Right hindlimb (tissue), 1 donor: ENCODE data around the gene LRP2.
"Not testable (repeated sequence)": the region's sequence is repeated elsewhere in the genome, so short reads cannot be mapped to it uniquely, and the experiment has no call there.

Source experiments
- DNase-seq: peaks from one replicate; pipeline ENCODE4 v3.0.0-alpha.2; 2018

Gene LRP2

DNA sequence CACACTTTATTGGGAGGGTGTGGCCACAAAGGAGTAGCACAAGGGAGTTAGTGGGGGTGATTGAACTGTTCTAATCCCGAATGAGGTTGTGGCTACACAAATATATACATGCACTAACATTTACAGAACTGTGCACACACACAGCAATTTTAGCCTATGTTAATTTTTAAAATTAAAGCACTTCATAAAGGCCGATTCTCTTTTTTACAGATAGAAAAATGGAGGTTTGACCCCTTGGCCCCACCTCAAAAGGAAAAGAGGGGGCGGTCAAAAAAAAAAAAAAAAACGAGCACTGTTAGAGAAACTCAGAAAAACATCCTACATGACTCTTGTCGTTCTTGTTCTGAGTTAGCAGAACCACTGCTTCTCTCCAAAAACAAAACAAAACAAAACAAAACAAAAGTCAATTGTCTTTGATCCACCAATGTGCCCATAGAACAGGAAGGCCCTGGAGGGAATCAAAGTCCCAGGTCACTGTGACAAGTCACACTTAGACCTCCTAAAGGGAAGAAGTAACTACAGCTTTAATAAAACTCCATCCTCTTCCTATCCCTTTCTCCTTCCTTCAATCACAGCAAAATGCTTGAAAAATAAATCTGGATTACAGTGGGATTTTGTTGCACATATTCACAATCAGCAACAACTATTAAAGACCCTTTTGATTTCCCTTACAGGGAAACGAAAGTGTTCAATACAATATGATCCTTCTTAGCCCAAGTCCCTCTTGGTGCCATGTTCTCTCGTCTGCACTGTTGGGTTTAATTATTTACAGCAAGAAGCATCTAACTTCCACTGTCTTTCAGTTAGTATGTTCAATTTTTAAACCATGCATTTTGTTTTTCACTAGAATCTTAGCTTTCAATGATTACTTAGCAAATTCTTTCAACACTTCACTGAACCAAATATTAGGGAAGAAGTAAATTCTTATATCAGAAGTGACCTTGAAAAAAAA lies 16.6 kb downstream of the LRP2 start:
- DNase-seq = no peak

DNA sequence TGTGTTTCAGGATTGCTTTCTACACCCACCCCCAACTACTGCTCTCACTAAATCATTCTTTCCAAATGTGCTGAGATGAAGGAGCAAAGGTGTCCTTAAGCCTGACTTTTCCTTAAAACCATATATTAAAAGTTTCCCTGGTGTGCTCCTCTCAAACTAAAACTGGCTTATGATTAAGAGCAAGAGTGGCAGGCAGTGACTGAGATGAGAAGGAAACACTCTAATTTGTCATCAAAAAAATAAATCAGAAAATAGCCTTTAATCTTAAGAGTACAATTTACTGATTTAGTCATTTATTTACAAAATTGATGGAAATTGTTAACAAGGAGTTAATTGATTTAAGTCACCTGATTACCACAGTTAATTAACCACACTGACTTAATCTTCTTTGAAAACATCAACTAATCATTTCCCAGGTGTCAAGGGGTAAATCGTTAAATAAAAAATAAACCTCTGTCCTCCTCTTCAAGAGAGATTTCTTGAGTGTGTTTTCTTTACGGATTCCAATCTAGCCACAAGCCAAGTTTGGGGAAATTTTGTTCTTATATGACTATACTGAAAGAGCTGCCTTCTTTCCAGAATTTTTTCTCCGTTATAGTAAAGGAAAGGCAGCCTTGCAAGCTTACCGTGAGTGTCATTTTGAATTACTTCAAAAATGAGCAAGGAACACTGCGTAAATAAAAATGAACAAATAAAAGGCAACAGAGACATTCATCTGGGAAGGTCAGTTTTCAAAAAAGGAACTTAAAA lies 17.4 kb downstream of the LRP2 start:
- no peak for DNase-seq

DNA sequence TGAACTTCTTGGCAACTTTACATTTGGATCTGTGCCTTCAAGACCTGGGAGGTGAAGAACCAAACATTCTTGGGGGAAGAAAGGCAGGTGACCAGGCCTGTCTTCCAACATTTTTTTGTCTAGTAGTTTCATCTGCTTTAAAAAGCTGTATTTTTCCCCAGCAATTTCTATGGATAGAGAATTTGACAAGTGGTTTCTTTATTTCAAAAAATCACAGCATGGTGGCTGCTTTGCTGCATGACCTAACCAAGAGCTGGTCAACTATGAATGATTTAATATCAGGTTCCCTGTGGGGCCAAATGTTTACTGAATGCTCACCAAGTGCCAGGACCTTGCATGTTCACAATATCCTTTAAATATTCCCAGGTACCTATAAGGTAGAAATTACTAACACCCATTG lies 19.1 kb downstream of the LRP2 start:
- no peak for DNase-seq

DNA sequence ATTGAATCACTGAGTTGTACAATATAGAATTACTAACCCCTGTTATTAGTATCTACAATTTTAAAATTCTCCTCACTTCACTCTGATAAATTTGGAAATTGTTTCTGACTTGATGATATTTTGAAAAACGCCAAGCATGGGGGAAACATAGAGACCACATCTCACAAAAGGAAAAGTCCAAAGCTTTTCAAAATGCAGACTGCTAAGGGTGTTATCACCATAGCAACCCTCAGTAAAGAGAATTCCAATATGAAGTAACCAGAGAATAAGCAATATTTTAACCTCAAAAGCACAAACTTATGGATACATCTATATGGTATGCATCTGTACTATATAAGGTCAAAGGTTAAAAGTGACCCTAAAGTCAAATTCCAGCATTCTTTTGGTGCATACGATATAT lies 22.7 kb downstream of the LRP2 start:
- DNase-seq = no peak

DNA sequence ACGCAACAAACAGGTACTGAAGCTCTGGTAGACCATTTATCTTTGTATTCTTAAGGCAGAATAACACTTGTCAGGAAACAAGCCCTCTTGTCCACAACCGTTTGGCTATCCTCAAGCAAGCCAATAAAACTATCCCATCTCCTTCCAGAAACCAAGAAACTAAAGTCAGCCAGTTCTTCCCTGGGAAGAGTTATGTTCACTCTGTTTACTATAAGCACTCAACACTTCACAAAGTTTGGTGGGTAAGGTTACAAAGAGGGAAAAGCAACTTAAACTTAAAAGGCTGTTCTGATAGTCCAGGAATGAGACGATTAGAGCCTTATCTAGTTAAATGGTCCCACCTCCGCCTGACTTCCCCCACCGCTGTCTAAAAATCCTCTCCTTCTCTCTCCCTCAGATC lies 25.6 kb downstream of the LRP2 start:
- DNase-seq = no peak

DNA sequence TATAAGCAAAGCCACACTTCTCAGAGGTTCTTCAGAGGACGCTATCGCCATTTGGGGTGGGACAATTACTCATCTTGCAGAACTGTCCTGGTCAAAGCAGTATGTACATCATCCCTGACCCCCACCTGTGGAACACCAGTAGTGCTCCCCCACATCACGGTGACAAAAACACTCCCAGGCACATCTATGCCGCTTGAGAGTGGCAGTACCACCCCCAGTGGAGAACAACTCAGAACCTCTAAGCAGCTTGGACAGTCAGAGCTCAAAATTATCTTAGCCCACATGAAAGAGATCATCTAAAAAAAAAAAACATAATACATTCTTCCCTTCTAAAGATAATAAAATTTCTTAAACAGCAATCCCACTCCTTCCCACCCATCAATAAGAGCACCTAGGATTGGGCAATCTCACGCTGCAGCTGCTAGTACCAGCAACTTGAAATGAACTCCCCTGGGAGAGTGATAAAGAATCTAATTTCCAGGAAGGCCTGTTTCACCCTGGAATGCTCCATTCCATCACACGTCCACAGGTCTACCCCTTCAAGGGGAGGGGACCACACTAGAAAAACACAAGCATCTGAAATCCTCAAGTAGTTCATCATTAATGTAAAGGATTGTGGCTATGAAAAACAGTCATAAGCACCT lies 31.7 kb downstream of the LRP2 start:
- no peak for DNase-seq

DNA sequence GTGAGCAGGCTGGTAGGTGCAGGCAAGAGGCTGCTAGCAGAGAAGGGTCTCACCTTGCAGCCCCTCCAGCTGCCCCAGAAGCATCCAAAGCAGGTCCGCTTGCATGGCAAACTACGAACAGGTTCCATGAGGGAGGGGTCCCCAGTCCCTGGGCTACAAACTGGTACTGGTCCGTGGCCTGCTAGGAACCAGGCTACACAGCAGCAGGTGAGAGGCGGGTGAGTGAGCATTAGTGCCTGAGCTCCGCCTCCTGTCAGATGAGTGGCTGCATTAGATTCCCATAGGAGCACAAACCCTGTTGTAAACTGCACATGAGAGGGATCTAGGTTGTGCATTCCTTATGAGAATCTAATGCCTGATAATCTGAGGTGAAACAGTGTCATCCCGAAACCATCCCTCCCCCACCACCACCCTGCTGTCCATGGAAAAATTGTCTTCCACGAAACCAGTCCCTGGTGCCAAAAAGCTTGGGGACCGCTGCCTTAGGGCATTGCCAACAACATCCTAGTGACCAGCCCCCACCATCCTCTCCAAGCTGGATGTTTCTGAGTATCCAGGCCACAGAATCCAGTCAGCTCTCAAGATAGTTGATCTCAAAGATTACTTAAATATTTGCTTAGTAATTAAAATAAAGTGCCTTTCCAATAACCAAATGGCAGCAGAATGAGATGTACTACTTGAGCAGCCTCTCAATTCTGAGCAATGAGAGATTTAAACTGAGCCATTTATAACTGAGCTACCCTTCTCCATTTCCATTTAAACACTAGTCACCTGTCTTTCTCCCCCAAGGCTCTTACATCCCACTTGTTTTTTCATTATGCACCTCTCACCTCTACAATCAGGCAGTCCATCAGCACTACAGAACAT lies 32.4 kb downstream of the LRP2 start:
- DNase-seq = no peak

DNA sequence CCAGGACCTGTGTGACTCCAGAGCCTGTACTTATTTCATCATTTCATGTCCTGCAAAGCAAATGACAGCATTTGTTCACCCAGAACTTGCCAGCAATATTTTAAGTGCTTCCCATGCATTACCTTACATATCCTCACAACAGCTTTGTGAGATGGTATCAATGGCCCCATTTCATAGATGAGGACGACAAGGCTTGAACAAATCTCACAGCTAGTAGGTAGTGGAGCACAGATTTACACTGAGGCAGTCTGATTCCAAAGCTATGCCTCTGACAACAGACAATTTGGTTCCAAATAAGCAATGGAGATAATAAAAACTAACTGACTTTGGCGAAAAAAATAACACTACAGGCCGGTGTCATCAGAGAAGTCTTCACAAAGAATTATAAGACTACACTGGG lies 33.5 kb downstream of the LRP2 start:
- no peak for DNase-seq

DNA sequence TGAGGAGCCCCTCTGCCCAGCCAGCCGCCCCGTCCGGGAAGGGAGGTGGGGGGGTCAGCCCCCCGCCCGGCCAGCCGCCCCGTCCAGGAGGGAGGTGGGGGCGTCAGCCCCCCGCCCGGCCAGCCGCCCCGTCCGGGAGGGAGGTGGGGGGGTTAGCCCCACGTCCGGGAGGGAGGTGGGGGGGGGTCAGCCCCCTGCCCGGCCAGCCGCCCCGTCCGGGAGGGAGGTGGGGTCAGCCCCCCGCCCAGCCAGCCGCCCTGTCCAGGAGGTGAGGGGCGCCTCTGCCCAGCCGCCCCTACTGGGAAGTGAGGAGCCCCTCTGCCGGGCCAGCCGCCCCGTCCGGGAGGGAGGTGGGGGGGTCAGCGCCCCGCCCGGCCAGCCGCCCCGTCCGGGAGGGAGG lies 34.5 kb downstream of the LRP2 start:
- not testable (repeated sequence) for DNase-seq

DNA sequence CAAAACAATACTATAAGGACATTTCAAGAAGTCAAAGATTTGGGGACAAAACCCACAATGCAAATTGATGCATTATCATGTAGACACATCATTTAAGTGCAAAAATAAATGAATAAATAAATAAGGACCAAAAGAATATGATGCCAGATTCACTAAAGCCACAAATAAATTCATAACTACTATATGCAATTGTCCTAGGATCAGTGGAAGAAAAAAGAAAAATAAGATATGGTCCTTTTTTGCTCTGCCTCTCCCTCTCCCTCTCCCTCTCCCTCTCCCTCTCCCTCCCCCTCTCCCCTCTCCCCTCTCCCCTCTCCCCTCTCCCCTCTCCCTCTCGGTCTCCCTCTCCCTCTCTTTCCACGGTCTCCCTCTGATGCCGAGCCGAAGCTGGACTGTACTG lies 36.4 kb downstream of the LRP2 start:
- not testable (repeated sequence) for DNase-seq

DNA sequence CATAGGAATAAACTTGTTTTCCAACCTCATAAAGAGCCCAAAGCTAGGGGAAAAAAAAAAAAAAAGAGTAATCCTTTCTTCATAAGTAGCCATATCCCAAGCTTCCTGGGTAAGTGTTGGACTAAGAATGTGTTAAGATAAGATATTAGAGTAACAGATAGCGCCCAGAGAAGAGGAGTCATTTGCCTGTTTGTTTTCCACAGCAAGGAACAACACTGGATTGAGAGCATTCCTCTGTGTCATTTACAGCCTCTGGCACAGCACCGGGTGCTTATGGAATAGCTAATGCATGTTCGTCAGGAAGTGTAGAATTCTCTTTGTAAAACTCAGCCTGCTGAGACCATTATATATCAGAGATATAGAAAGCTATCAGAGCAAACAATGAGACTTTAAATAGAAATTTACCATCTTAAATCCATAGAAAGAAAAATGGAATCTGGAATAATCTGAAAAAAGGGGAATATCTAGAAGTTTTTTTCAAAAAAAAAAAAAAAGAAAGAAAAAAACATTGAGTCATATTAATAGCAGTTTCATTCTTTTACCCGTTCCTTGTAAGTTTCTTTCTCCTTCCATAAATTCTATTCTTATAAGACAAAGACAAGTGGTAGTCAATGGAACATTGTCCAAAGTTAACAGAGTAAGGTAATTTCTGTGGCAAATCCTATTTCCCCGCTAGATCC lies 37.6 kb downstream of the LRP2 start:
- no peak for DNase-seq

DNA sequence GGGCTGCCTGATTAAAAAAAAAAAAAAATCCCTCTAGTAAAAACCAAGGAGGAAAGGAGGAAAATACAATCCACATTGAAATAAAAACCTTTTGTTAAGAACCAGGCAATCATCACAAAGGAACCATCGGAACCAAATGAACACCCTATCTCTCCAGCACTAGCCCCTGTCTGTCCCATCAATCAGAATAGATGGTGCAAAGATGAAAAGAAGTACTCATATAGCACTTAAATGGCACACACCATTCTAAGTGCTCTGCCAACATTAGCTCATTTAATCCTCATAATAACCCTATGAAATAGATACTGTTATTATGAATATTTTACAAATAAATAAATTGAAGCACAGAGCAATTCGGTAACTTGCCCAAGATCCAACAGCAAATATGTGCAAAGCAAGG lies 38.5 kb downstream of the LRP2 start:
- no peak for DNase-seq

DNA sequence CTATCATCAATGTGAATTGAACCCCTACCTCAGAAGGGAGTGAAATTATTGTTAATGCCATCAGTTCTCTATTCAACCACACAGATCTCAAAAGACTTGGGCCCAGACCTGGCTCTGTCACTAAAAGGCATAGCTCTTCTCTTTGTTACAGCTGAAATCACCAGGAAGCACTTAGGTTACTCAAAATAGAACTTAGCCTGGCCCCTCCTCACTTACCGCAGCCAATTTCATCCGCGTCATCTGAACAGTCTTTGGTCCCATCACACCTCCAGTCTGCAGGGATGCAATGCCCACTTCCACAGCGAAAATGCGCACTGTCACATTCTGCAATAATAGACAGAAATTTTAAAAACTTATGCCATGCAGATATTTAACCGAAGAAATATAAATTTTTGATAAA lies 41.8 kb downstream of the LRP2 start:
- DNase-seq = no peak

DNA sequence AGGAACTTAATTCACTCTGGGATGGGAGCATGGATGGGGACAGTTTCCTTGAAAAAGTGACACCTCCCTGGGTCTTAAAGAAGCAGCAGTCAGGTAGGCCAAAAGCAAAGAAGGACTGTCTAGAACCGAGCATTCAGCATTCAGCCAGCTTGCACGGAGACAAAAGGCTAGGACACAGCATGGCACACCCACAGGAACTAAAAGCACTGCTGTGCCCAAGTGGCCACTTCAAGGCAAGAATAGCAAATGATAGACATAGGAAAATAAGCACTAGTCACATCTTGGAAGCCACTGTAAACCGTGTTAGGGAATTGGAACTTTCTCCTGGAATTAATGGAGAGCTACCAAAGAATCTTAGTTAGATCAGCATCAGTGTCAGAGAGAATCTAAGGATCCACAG lies 47.0 kb downstream of the LRP2 start:
- DNase-seq = no peak

DNA sequence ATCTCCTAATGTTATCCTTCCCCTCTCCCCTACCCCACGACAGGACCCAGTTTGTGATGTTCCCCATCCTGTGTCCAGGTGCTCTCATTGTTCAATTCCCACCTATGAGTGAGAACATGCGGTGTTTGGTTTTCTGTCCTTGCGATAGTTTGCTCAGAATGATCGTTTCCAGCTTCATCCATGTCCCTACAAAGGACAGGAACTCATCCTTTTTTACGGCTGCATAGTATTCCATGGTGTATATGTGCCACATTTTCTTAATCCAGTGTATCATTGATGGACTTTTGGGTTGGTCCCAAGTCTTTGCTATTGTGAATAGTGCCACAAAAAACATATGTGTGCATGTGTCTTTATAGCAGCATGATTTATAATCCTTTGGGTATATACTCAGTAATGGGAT lies 54.0 kb downstream of the LRP2 start:
- not testable (repeated sequence) for DNase-seq

DNA sequence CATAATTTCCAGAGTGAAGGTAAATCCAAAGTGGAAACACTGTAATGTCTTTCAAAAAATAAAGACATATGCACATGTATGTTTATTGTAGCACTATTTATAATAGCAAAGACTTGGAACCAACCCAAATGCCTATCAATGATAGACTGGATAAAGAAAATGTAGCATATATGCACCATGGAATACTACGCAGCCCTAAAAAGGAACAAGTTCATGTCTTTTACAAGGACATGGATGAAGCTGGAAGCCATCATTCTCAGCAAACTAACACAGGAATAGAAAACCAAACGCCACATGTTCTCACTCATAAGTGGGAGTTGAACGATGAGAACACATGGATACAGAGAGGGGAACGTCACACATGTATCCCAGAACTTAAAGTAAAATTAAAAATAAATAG lies 57.6 kb downstream of the LRP2 start:
- DNase-seq = not testable (repeated sequence)

DNA sequence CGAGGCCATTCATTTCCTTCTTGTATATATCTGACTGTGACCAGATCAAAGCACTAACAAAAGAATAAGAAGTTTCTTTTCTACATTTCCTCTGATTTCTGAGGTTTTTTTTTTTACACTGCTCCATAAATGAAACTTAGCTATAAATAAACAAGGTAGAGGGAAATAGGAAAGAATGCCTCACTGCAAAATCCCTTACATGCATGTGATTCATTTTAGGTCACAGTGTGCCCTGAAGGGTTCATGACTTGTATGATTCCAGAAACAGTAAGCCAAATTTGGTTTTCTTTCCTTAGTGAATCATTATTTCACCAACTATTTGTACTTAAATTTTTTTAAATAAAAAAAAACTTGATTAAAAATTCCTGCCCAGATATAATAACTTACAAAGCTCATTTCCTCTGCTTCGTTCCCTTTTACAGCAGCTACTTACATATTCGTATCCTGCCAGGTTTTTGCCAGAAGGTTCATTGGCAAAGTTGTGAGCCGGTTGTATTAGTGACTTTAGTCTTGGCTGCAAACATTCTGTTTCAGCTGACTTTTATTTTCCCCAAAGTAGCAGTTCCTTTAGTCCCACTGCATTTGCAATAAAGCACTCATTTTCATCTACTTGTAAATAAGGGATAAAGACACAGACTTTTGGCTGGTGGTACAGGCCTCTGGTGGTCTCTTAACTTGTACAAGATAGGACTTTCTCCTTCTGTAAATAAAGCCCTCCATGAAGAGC lies 58.6 kb downstream of the LRP2 start:
- DNase-seq = no peak

DNA sequence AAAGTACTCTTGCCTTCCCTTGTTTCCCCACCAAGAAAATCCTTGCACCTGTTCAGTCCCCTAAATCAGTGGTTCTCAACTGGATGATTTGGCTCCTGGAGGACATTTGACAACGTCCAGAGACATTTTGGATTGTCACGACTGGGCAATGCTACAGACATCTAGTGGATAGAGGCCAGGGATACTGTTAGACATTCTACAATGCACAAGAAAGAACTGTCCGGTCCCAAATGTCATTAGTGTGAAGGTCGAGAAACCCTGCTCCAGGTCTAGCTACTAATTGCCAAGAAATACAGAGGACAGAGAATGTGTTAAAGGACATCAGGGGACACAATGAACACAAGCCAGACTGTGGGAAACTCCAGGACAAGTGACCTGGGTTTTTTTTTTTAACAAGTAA lies 60.0 kb downstream of the LRP2 start:
- DNase-seq = no peak

DNA sequence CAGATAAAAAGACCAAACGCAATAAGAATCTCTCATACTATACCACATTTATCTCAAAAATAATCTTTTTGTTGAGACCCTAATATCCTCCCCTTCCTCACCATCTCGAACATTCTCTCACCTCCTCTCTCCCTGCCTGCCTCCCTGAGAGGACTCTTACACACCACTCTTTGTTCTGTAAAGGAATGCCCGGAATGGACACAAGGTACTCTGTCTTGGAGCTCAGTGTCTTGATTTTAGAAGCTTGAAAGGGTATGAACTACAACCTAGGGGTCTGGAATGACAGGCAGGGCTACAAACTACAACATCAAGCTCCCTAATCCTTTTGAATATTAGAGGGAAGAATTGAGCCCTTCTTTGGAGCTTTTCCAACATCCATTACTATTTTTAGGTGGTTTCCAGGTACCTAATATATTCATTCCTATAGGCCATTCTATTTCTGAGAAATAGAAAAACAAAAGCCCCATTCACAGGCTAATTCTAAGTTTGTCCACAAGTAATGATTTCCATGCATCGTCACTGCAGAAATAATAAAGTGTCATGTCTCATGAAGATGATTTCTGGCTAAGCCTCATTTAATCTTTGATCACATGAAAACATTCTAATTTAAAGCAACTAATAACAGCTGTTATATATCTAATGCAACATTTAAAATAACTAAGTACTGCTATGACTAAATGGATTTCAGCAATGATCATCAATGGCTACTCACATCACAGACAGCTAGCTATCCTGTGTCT lies 60.6 kb downstream of the LRP2 start:
- DNase-seq = no peak
